Endodermal cell (in vitro differentiated cells): ENCODE measurements around the gene FBXO2. TPM values are rescaled to one million over a fixed set of nuclear protein-coding genes. Genes with fewer than 3 reads are reported as not detected.

Source experiments
- DNase-seq: peaks from one replicate; pipeline ENCODE4 v3.0.0-alpha.2; 2017
- H3K27ac ChIP-seq: 2 replicates; pipeline ENCODE4 v1.5.1; 2013; ENCODE audit warnings: mild to moderate bottlenecking, low read depth, low read length, moderate library complexity
- H3K27me3 ChIP-seq: 2 replicates; pipeline ENCODE4 v1.6.1; 2013; ENCODE audit warnings: mild to moderate bottlenecking, low read length, moderate library complexity; ENCODE audit not compliant: insufficient read depth, control insufficient read depth, poor library complexity, severe bottlenecking
- H3K36me3 ChIP-seq: 2 replicates; pipeline ENCODE4 v1.7.0; 2013; ENCODE audit warnings: mild to moderate bottlenecking, low read length, moderate library complexity; ENCODE audit not compliant: control insufficient read depth, insufficient read depth
- H3K4me1 ChIP-seq: one replicate; pipeline ENCODE4 v1.7.0; 2013; ENCODE audit warnings: low read length; ENCODE audit not compliant: control insufficient read depth, insufficient read depth
- H3K4me3 ChIP-seq: 2 replicates; pipeline ENCODE4 v1.5.1; 2013; ENCODE audit warnings: mild to moderate bottlenecking, low read length, moderate library complexity
- H3K9ac ChIP-seq: 2 replicates; pipeline ENCODE4 v1.6.1; 2013; ENCODE audit warnings: mild to moderate bottlenecking, low read length, moderate library complexity; ENCODE audit not compliant: poor library complexity, severe bottlenecking; ENCODE audit errors: extremely low read depth
- H3K9me3 ChIP-seq: 2 replicates; pipeline ENCODE4 v1.6.1; 2013; ENCODE audit warnings: mild to moderate bottlenecking, low read length, moderate library complexity; ENCODE audit not compliant: control insufficient read depth
- H3K27ac Mint-ChIP-seq: 2 replicates; pipeline ENCODE4 v1.8.0; 2020; ENCODE audit warnings: mixed read lengths
- H3K27me3 Mint-ChIP-seq: 2 replicates; pipeline ENCODE4 v1.8.0; 2021; ENCODE audit warnings: mild to moderate bottlenecking, mixed read lengths; ENCODE audit not compliant: insufficient read depth
- H3K36me3 Mint-ChIP-seq: 2 replicates; pipeline ENCODE4 v1.8.0; 2020; ENCODE audit warnings: low read depth, mixed read lengths
- H3K4me1 Mint-ChIP-seq: 2 replicates; pipeline ENCODE4 v1.8.0; 2020; ENCODE audit warnings: mixed read lengths
- H3K4me3 Mint-ChIP-seq: 2 replicates; pipeline ENCODE4 v1.8.0; 2020; ENCODE audit warnings: mild to moderate bottlenecking, moderate library complexity, mixed read lengths
- H3K9me3 Mint-ChIP-seq: 2 replicates; pipeline ENCODE4 v1.8.0; 2020; ENCODE audit warnings: mild to moderate bottlenecking, mixed read lengths
- WGBS, 2 experiments: methylation state at CpG; one replicate each; pipeline versions ENCODE4 v1.1.5 to v1.1.7; 2013; ENCODE audit warnings: missing lambda C conversion rate in 2 of 2, mixed read lengths in 1 of 2; ENCODE audit not compliant: insufficient coverage in 1 of 2, insufficient read length in 1 of 2; 5-methylcytosine and 5-hydroxymethylcytosine counted together
- total RNA-seq, 2 donors: library from RNA; stranded (reverse); fragmentation: NEBNext Ultra II Directional in 1 of 2; extraction: Animal tissue kit (Norgen Biotek cat#: 25700) in 1 of 2; gene quantifications; 2 replicates in 1 of 2; 3 replicates in 1 of 2; pipeline ENCODE4 v1.2.1, GENCODE V29; 2021
- TF ChIP-seq, protein P1 (sequence below): fragments of 200-600 bp; sonication (generic); conservative IDR thresholded peaks from 2 replicates; pipeline ENCODE4 v1.5.0; 2021; ENCODE audit warnings: antibody characterized with exemption, mild to moderate bottlenecking

Gene FBXO2
- total RNA-seq, 2 donors from 2014 or later = 14.1 to 32.0 TPM

DNA sequence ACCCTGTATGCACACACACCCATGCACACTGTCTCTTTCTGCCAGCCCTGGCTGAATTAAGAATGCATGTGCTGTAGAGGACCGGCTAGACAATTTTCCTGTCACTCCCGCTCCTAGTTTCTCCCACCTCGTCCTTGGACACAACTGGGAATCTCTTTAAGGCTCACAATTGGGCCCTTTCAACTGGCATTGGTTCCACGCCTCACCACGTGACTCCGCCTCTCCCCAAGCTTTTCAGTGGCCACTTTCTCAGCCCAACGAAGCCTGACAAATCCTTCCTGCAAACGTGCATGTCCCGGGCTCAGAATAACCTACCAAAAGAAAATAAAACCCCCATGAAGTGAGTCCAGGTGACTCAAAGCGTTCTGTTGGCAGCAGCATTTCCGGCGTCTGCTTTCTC lies 33.8 kb downstream of the FBXO2 start:
- peaks cover 3% of the 10 kb centered on the region for H3K27me3 Mint-ChIP-seq
- no peak overlapping the region for H3K4me3 ChIP-seq
- 79 to 80% methylated on average over 10 to 12 of the region's 12 CpGs for WGBS, 2 experiments

DNA sequence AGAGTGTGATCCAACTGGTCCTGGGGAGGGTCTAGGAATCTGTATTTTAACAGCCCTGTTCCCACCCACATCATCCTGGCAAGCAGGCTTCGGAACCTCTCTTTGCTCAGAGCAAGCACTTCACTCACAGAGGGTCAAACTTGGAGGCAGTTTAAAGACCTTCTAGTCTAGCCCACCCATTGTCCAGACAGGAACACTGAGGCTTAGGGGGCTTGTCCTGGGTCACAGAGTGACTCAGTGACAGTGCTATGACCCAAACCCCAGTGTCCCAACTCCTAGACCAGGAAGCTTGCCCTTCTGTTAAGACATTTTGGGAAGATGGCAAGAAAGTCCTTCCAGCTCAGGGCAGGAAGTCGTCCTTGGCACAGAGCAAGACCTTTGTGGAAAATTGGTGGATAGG lies 36.5 kb downstream of the FBXO2 start:
- H3K4me3 Mint-ChIP-seq = no peak overlapping the region
- TF ChIP-seq, protein P1, sequence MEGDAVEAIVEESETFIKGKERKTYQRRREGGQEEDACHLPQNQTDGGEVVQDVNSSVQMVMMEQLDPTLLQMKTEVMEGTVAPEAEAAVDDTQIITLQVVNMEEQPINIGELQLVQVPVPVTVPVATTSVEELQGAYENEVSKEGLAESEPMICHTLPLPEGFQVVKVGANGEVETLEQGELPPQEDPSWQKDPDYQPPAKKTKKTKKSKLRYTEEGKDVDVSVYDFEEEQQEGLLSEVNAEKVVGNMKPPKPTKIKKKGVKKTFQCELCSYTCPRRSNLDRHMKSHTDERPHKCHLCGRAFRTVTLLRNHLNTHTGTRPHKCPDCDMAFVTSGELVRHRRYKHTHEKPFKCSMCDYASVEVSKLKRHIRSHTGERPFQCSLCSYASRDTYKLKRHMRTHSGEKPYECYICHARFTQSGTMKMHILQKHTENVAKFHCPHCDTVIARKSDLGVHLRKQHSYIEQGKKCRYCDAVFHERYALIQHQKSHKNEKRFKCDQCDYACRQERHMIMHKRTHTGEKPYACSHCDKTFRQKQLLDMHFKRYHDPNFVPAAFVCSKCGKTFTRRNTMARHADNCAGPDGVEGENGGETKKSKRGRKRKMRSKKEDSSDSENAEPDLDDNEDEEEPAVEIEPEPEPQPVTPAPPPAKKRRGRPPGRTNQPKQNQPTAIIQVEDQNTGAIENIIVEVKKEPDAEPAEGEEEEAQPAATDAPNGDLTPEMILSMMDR = no peak
- no peaks in the 10 kb centered on the region for H3K4me1 ChIP-seq
- no peaks in the 10 kb centered on the region for H3K9me3 ChIP-seq
- DNase-seq = no peak
- H3K36me3 Mint-ChIP-seq = no peaks in the 10 kb centered on the region
- no peak overlapping the region for H3K27ac Mint-ChIP-seq
- WGBS, 2 experiments = 94% methylated on average over 2 of the region's 2 CpGs; no CpG with 5 or more reads in 1 of the 2 experiments
- no peaks in the 10 kb centered on the region for H3K27me3 Mint-ChIP-seq
- no peaks in the 10 kb centered on the region for H3K36me3 ChIP-seq
- no peaks in the 10 kb centered on the region for H3K9me3 Mint-ChIP-seq
- H3K4me1 Mint-ChIP-seq = no peaks in the 10 kb centered on the region
- H3K27me3 ChIP-seq = no peaks in the 10 kb centered on the region
- H3K9ac ChIP-seq = no peak overlapping the region
- no peak overlapping the region for H3K27ac ChIP-seq
- H3K4me3 ChIP-seq = no peak overlapping the region

More for the DNA sequence above, 33.8 kb downstream of the FBXO2 start:
- no peaks in the 10 kb centered on the region for H3K36me3 ChIP-seq
- no peaks in the 10 kb centered on the region for H3K27me3 ChIP-seq
- H3K4me1 ChIP-seq = no peaks in the 10 kb centered on the region
- Mint-ChIP-seq H3K27ac (no peak overlapping the region), H3K4me3 (no peak overlapping the region), H3K4me1 (no peaks in the 10 kb centered on the region), H3K9me3 (no peaks in the 10 kb centered on the region), H3K36me3 (no peaks in the 10 kb centered on the region)
- no peak for DNase-seq
- no peak overlapping the region for H3K27ac ChIP-seq
- no peak overlapping the region for H3K9ac ChIP-seq
- no peaks in the 10 kb centered on the region for H3K9me3 ChIP-seq
- TF ChIP-seq, protein P1 = no peak

DNA sequence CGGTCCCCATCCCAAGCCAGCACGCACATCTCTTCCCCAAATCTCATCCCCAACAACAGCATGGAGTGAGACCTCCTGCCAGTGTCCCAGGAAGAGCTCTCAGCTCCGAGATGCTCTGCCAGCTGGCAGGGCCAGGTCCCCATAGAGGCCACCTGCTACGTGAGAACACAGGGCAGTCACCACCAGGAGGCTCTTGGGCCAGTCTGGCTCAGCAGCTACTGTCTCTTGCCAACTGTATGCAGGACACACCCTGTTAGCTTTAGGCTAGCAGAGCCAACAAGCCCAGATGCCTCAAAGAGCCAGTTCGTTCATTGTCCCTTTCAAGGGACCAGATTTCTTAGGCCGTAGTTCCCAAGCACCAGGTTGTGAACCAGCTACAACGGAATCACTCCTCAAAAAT lies 36.9 kb downstream of the FBXO2 start:
- TF ChIP-seq, protein P1 = peak; percentile 43
- Histone ChIP-seq H3K27me3 (no peaks in the 10 kb centered on the region), H3K9ac (no peak overlapping the region), H3K36me3 (no peaks in the 10 kb centered on the region), H3K4me1 (no peaks in the 10 kb centered on the region), H3K9me3 (no peaks in the 10 kb centered on the region), H3K4me3 (no peak overlapping the region), H3K27ac (no peak overlapping the region)
- H3K27me3 Mint-ChIP-seq = no peaks in the 10 kb centered on the region
- no peak overlapping the region for H3K27ac Mint-ChIP-seq
- no peaks in the 10 kb centered on the region for H3K36me3 Mint-ChIP-seq
- WGBS, 2 experiments = 82 to 100% methylated on average over 3 to 7 of the region's 7 CpGs
- no peaks in the 10 kb centered on the region for H3K9me3 Mint-ChIP-seq
- DNase-seq = no peak
- H3K4me3 Mint-ChIP-seq = no peak overlapping the region
- no peaks in the 10 kb centered on the region for H3K4me1 Mint-ChIP-seq
